Measurements from ENCODE around the gene PTHLH. TPM values are rescaled to one million over a fixed set of nuclear protein-coding genes. Genes with fewer than 3 reads are reported as not detected.

PTHLH gene
- total and polyA plus RNA-seq, 2 donors (not counting 1 experiment from before 2014, with no cell fraction given): not detected

GRCh38 chr12:28012333-28012918 is 39.9 kb upstream of the PTHLH start:
- Mint-ChIP-seq H3K27me3 (no peaks in the 10 kb centered on the region), H3K4me1 (no peaks in the 10 kb centered on the region), H3K4me3 (no peak overlapping the region), H3K9me3 (ENCODE audit: insufficient read depth) (no peaks in the 10 kb centered on the region), H3K27ac (no peak overlapping the region)
- Histone ChIP-seq H3K4me3 (ENCODE audit: control extremely low read depth in 1 of 5, extremely low read depth in 1 of 5, insufficient read depth in 1 of 5, low read depth in 2 of 5, low read length in 4 of 5) (no peak overlapping the region), H3K4me2 (replicated peaks; ENCODE audit: low read depth, low read length, poor library complexity, severe bottlenecking) (no peak overlapping the region), H3K36me3 (replicated peaks in 1 of 2; ENCODE audit: control extremely low read depth in 1 of 2, control insufficient read depth in 1 of 2, extremely low read depth in 1 of 2, insufficient read depth in 2 of 2, low read length in 1 of 2) (no peaks in the 10 kb centered on the region), H3K27me3 (replicated peaks in 1 of 4; ENCODE audit: control extremely low read depth in 1 of 4, control insufficient read depth in 3 of 4, insufficient read depth in 4 of 4, low read length in 3 of 4) (no peaks in the 10 kb centered on the region), H3K79me2 (ENCODE audit: control insufficient read depth, insufficient read depth, low read length) (no peaks in the 10 kb centered on the region), H3K27ac (ENCODE audit: low read length in 2 of 2) (no peak overlapping the region), H3K4me1 (ENCODE audit: control insufficient read depth in 2 of 2, insufficient read depth in 2 of 2, low read length in 2 of 2) (no peaks in the 10 kb centered on the region), H4K20me1 (ENCODE audit: control insufficient read depth, insufficient read depth, low read length, poor library complexity, severe bottlenecking) (no peaks in the 10 kb centered on the region), H3K9ac (ENCODE audit: low read length) (no peak overlapping the region), H2AFZ (ENCODE audit: insufficient read depth, low read depth, low read length, poor library complexity, severe bottlenecking) (no peak overlapping the region), H3K9me3 (ENCODE audit: control extremely low read depth in 1 of 3, control insufficient read depth in 2 of 3, insufficient read depth in 1 of 3, low read length in 2 of 3) (no peaks in the 10 kb centered on the region)
- ChIA-PET CTCF (no interaction called here), POLR2A (no interaction called here)
- DNase-seq (no peak), ATAC-seq (ENCODE audit: low read depth) (no peak)
- whole genome bisulfite sequencing (ENCODE audit: insufficient coverage): 87% methylated on average over 3 of the region's 5 CpGs
- intact Hi-C loops (cut with micrococcal nuclease): no loop called here
- TF ChIP-seq CTCF (IDR thresholded peaks at IDR 0.05): no peak
- TF ChIP-seq EZH2 (IDR thresholded peaks at IDR 0.05; ENCODE audit: borderline replicate concordance, insufficient read depth, low read depth, low read length, poor library complexity, severe bottlenecking): no peak

DNA sequence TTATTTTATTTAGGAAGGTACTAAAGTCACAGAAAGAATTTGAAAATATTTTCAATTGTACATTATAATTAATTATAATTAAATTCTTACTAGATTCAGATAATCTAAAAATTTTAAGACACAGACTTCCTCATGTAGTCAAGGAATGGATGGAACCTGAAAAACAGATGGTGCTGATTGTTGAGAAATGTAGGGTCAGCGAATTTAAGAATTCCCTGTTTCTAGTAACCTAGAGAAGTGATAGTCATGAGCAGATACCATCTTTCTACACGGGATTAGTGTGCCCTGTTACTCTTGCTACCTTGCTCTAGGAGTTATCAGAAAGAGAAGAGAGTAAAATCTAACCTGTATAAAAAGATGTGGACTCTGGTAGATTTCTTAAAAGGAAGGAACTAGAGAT is 37.5 kb upstream of the PTHLH start:
- H3K27me3 Mint-ChIP-seq: no peaks in the 10 kb centered on the region
- H2AFZ ChIP-seq (ENCODE audit: insufficient read depth, low read depth, low read length, poor library complexity, severe bottlenecking): no peak overlapping the region

More for the DNA sequence above, 37.5 kb upstream of the PTHLH start:
- POLR2A ChIA-PET: no interaction called here
- Histone ChIP-seq H3K9ac (ENCODE audit: low read length) (no peak overlapping the region), H3K4me1 (ENCODE audit: control insufficient read depth in 2 of 2, insufficient read depth in 2 of 2, low read length in 2 of 2) (no peaks in the 10 kb centered on the region), H3K36me3 (replicated peaks in 1 of 2; ENCODE audit: control extremely low read depth in 1 of 2, control insufficient read depth in 1 of 2, extremely low read depth in 1 of 2, insufficient read depth in 2 of 2, low read length in 1 of 2) (no peaks in the 10 kb centered on the region), H3K27ac (ENCODE audit: low read length in 2 of 2) (no peak overlapping the region), H3K4me3 (ENCODE audit: control extremely low read depth in 1 of 5, extremely low read depth in 1 of 5, insufficient read depth in 1 of 5, low read depth in 2 of 5, low read length in 4 of 5) (no peak overlapping the region), H4K20me1 (ENCODE audit: control insufficient read depth, insufficient read depth, low read length, poor library complexity, severe bottlenecking) (no peaks in the 10 kb centered on the region), H3K9me3 (ENCODE audit: control extremely low read depth in 1 of 3, control insufficient read depth in 2 of 3, insufficient read depth in 1 of 3, low read length in 2 of 3) (no peaks in the 10 kb centered on the region), H3K27me3 (replicated peaks in 1 of 4; ENCODE audit: control extremely low read depth in 1 of 4, control insufficient read depth in 3 of 4, insufficient read depth in 4 of 4, low read length in 3 of 4) (no peaks in the 10 kb centered on the region), H3K4me2 (replicated peaks; ENCODE audit: low read depth, low read length, poor library complexity, severe bottlenecking) (no peak overlapping the region), H3K79me2 (ENCODE audit: control insufficient read depth, insufficient read depth, low read length) (no peaks in the 10 kb centered on the region)
- DNase-seq (no peak), ATAC-seq (ENCODE audit: low read depth) (no peak)
- no peaks in the 10 kb centered on the region for H3K9me3 Mint-ChIP-seq (ENCODE audit: insufficient read depth)
- no CpG with 5 or more reads among the region's 2 CpGs for WGBS (ENCODE audit: insufficient coverage)
- no peaks in the 10 kb centered on the region for H3K4me1 Mint-ChIP-seq
- CTCF ChIA-PET: no interaction called here
- no peak overlapping the region for H3K4me3 Mint-ChIP-seq
- no peak overlapping the region for H3K27ac Mint-ChIP-seq
- intact Hi-C loops (cut with micrococcal nuclease): no loop called here
- TF ChIP-seq EZH2 (IDR thresholded peaks at IDR 0.05; ENCODE audit: borderline replicate concordance, insufficient read depth, low read depth, low read length, poor library complexity, severe bottlenecking) (no peak), CTCF (IDR thresholded peaks at IDR 0.05) (no peak)

All from B cell (primary cell).